Adrenal gland (tissue), 5 donors: ENCODE measurements around the gene TXLNG.

Experiments
- POLR2A ChIP-seq, 2 donors: fragments of 450-650 bp; IDR thresholded peaks; one replicate each; pipeline ENCODE4 v1.6.1; 2017; ENCODE audit warnings: antibody characterized with exemption in 2 of 2, mild to moderate bottlenecking in 2 of 2, moderate library complexity in 1 of 2
- TF ChIP-seq, protein P1 (sequence below), 6 experiments: fragments of 450-650 bp in 4 of 6; fragments of 200-600 bp in 2 of 6; sonication (generic) in 1 of 6; IDR thresholded peaks; 1 replicate in 5 of 6; 2 replicates in 1 of 6; pipeline versions ENCODE4 v1.5.1 to v1.8.0; 2016 to 2021; ENCODE audit warnings: antibody characterized with exemption in 6 of 6, mild to moderate bottlenecking in 2 of 6, moderate library complexity in 1 of 6
- donor health status: DM: no; HTN: no; CAD: no.

- TF ChIP-seq, protein P1, sequence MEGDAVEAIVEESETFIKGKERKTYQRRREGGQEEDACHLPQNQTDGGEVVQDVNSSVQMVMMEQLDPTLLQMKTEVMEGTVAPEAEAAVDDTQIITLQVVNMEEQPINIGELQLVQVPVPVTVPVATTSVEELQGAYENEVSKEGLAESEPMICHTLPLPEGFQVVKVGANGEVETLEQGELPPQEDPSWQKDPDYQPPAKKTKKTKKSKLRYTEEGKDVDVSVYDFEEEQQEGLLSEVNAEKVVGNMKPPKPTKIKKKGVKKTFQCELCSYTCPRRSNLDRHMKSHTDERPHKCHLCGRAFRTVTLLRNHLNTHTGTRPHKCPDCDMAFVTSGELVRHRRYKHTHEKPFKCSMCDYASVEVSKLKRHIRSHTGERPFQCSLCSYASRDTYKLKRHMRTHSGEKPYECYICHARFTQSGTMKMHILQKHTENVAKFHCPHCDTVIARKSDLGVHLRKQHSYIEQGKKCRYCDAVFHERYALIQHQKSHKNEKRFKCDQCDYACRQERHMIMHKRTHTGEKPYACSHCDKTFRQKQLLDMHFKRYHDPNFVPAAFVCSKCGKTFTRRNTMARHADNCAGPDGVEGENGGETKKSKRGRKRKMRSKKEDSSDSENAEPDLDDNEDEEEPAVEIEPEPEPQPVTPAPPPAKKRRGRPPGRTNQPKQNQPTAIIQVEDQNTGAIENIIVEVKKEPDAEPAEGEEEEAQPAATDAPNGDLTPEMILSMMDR (IDR thresholded peaks at IDR 0.05): no peak
- TF ChIP-seq POLR2A (IDR thresholded peaks at IDR 0.05): no peak
Observed at GRCh38 chrX:16804923-16805464, 18.7 kb downstream of the TXLNG start.
